ENCODE measurements around the gene CTDP1.
"Not testable (repeated sequence)": the region's sequence is repeated elsewhere in the genome, so short reads cannot be mapped to it uniquely, and the experiment has no call there.

The CTDP1 gene

DNA sequence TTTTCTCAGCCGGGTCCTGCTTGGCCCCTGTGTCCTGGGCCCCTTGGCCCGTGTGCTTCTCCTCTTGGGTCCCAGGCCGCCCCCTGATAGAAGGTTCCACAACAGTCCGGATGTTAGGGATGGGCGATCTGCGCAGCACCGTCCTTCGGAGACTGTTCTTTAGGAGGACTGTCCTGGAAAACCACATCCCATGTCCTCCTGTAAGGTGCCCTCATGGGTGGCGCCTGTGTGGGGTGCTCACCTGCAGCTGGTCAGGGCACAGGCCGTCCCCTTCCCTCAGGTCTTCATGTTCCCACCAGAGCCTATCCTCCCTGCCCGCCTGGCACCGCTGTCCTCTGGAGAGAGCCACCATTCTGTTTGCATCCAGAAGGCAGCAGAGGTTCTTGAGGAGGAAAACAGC, 50.0 kb downstream of the CTDP1 start:
- DNase-seq: no peak

GRCh38 chr18:79730804-79731203, 51.2 kb downstream of the CTDP1 start:
- DNase-seq: no peak

- not testable (repeated sequence) for DNase-seq
These were observed 52.5 kb downstream of the CTDP1 start for GRCh38 chr18:79731881-79732720.

DNA sequence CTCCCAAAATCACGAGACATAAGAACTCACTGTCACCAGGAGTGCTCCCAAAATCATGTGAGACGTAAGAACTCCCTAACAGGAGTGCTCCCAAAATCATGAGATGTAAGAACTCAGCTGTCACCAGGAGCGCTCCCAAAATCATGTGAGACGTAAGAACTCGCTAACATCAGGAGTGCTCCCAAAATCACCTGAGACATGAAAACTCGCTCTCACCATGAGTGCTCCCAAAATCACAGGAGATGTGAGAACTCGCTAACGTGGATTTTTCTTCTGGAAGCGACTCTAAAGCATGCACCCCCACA, 53.1 kb downstream of the CTDP1 start:
- no peak for DNase-seq

GRCh38 chr18:79733135-79733701, 53.6 kb downstream of the CTDP1 start:
- DNase-seq: no peak

- DNase-seq: no peak
These were observed 54.6 kb downstream of the CTDP1 start for GRCh38 chr18:79733986-79734770.

- no peak for DNase-seq
These were observed 55.7 kb downstream of the CTDP1 start for GRCh38 chr18:79735071-79735980.

- no peak for DNase-seq
These were observed 56.6 kb downstream of the CTDP1 start for GRCh38 chr18:79736230-79736629.

GRCh38 chr18:79736846-79737245, 57.2 kb downstream of the CTDP1 start:
- DNase-seq: no peak

DNA sequence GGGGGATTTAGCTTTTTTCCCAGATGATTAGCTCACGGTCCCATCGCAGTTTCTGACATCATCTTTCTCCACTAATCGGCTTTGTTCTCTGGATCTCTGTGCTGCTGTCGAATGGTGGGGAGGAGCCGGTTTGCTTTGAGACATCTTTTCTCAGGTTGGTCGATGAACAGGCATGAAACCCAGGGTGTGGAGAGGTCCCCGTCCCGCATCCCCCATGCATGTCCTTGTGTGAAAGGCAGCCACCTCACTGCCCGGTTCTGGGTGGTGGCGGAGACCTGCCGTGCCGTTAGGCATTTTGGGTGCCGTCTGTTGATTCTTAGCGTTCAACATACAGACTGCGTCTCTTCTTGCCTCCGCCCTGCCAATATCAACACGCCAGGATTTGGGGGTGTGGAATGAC, 57.8 kb downstream of the CTDP1 start:
- DNase-seq: no peak

- DNase-seq: no peak
These were observed 58.4 kb downstream of the CTDP1 start for GRCh38 chr18:79738041-79738461.

GRCh38 chr18:79738581-79739439, 59.2 kb downstream of the CTDP1 start:
- DNase-seq: no peak

DNA sequence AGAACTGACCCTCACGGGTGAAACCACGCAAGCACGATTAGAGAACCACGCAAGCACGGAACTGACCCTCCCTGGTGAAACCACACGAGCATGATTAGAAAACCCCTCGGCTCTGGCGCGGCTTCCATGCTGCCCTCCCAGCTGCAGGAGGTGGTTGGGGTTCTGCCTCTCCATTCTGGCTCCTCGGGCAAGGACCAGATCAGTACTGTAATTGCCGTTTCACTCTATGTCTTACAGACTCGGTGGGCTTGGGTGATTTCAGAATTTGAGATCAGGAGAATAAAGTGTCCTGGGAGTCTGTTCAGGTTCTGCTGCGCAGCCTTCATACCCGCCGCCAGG, 59.8 kb downstream of the CTDP1 start:
- DNase-seq: no peak

- not testable (repeated sequence) for DNase-seq
These were observed 60.4 kb downstream of the CTDP1 start for GRCh38 chr18:79740047-79740446.

DNA sequence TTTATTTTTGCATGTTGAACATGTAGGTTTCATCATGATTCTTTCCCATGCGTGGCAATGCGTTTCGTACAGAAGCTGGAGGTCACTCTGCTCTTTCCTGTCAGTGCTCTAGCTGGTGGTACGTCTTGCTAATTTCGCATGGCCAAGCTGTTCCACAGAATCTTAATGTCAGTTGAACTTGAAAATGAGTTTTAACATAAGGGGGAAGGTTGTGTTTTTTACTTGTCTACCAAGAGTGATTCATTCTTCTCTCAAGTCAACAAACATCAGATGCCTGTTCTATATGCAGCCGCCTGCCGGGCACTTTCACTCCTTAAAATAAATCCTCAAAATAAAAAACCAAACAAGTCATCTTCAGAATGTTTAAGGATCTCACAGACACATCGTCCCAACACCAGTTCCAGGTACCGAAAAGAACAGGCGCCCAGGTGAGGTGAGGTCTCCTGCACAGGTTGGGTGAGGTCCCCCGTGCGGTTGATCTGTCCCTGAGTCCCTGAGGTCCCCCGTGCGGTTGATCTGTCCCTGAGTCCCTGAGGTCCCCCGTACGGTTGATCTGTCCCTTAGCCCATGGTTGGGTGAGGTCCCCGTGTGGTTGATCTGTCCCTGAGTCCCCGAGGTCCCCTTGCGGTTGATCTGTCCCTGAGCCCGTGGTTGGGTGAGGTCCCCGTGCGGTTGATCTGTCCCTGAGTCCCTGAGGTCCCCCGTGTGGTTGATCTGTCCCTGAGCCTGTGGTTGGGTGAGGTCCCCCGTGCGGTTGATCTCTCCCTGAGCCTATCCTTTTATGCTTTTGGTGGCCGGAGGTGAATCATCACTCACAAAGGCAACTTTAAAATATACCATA, 61.1 kb downstream of the CTDP1 start:
- DNase-seq: no peak

DNA sequence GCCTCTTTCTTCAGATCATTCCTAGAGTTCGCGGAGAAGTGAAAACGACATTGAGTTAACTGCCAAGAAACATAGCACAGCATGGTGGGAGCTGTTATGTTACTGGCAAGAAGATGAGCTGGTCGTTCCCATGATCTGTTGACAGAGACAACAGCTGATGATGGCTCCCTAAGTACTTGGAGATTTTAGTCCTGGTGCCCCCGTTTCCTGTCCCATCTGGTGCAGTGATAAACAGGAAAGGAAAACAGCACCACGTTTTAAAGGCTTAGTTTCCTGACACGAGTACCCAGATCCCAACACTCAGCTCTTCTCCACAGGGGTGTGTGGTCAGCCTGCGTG, 61.7 kb downstream of the CTDP1 start:
- DNase-seq: no peak

GRCh38 chr18:79742076-79742475, 62.5 kb downstream of the CTDP1 start:
- no peak for DNase-seq

DNA sequence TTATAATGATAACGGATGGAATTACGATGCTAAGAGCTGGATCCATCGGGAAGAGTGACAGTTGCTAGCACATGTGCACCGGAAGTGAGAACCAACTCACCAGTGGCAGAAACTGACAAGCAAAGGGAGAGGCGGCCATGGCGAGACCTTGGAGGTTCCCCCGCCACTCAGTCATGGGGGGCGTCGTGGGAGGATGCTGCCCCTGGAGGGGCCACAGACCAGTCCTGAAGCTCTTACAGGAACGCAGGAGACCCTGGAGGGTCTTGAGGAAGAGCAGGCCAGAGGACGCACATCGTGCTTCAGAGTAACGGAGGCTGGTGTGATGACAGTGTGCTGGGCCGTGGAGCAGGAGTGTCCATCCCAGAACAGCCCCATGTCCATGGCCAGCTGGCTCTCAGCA, 65.0 kb downstream of the CTDP1 start:
- no peak for DNase-seq

- no peak for DNase-seq
These were observed 67.1 kb downstream of the CTDP1 start for GRCh38 chr18:79746730-79747129.

DNA sequence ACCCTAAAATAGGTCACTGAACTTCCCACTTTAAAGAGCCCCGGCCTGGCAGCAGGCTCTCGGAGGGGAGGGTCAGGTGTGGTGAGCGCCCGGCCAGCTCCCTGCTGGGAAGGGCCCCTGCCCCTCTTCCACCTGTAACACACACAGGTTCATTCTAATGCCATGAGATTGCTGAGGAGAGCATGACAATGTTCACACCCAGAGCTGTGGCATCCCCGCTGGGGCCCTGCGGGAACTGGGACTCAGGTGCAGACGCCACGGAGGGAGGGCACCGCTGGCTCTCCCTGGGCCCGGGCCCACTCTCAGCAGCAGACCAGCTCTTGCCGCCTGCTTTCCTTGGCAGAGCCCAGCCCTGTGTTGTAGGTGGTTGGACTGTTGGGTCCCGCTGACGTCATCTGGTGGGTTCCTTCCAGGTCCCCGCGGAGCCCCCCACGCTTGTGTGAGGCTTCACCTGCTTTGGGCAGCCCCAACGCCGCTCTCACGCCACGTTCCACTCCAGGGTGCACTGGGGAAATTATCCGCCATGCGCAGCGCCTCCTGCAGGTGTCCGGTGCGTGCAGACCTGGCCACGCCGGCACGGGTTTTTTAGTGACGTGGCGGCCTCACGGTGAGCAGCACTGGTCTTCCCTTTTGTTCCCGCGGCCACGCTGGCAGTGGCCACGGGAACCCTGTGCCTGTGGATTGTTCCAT, 67.7 kb downstream of the CTDP1 start:
- no peak for DNase-seq
